GM11168 (cell line): ENCODE results near the gene ARMC5.

Experiments used
- in situ Hi-C: fragments of 300-500 bp; cut with MboI; formaldehyde crosslinking; loops from one replicate; pipeline ENCODE4 v1.12.0; 2022; ENCODE audit warnings: low sequenced_read_pairs; ENCODE audit not compliant: unreplicated experiment

The ARMC5 gene

DNA sequence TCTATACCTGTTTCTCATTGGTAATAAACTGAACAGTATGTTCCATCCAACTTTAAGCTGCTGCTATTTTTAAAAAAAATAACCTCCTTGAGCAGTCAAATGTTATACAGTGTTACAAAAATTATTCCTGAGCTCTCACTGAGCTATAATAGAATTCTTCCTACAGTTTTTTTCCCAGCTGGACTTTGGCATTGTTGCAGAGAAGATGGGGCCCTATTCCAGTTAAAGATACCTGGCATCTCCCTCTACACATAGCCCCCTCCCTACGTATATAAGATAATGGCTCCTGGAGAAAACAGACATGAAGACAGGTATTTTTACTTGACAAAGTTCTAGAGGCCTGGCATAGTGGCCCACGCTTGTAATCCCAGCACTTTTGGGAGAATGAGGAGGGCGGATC, 29.5 kb upstream of the ARMC5 start:
- in situ Hi-C loops = loop anchor here (25.0 kb wide), 1 partner anchor 442 kb away; the partner anchor contains the start of gene HSD3B7

DNA sequence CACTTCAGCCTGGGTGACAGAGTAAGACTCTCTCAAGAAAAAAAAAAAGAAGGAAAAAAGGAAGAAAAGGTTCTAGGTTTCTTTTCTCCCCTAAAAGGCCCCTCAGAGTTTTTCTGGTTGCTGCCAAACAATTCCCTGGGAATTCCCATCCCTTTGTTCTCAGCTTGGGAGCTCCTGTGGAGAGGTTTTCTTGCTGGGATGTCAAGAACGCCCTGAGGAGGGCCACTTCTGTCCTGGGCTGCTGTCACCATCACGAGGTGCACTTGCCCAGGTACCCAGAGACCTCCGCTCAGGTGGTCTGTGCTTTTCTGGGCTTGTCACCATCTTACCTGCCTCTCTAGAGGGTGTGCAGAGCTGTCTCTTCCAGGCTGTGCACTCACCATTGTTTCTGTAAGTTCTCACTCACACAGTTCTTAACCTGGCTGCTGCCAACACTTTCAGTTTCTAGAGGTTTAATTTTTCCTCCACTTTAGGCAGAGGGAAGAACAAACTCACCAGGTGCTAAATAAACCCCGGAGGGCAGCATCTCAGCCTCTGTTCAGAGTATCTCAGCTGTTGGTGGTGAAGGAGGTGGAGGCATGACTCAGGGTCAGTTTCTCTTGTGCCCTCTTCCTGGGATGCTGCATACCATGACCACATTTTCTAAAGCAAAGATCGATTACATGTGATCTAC, 28.8 kb upstream of the ARMC5 start:
- in situ Hi-C loops = loop anchor here (25.0 kb wide), 1 partner anchor 443 kb away; the partner anchor contains the start of gene HSD3B7

DNA sequence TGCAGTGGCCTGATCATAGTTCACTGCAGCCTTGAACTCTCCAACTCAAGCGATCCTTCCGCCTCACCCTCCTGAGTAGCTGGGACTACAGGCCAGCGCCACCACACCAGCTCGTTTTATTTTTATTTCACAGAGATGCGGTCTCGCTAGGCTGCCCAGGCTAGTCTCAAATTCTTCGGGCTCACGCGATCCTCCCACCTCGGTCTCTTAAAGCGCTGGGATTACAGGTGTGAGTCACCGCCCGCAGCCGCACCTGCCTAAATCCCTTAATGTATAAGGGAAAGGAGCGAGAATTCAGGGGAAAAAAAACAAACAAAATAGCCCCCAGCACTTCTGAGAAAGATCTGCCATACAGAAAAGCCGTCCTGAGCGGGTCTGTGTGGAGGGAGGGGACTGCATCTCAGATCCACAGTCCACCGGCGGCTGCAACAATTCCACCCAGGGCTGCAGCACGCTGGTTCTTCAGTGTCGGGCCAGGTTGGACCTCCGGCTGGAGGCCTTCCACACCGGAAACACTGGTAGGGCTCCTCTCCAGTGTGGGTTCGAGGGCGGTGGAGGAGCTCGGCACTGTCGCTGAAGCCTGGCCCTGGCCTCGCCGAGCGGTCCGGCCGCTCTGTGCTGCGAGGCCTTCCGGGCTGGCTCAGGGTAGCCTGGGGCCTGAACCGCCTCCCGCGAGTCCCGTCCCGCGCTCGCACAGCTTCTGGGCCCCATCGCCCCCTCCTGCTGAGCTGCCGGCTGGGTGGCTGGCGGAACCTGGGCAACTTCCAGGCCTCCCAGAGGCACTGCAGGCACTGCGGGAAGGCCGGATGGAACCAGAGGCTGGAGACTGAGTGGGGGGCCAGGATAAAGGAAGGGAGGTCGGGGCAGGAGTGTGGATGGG, 23.7 kb upstream of the ARMC5 start:
- in situ Hi-C loops = loop anchor here (25.0 kb wide), 1 partner anchor 448 kb away; the partner anchor contains the start of gene HSD3B7

DNA sequence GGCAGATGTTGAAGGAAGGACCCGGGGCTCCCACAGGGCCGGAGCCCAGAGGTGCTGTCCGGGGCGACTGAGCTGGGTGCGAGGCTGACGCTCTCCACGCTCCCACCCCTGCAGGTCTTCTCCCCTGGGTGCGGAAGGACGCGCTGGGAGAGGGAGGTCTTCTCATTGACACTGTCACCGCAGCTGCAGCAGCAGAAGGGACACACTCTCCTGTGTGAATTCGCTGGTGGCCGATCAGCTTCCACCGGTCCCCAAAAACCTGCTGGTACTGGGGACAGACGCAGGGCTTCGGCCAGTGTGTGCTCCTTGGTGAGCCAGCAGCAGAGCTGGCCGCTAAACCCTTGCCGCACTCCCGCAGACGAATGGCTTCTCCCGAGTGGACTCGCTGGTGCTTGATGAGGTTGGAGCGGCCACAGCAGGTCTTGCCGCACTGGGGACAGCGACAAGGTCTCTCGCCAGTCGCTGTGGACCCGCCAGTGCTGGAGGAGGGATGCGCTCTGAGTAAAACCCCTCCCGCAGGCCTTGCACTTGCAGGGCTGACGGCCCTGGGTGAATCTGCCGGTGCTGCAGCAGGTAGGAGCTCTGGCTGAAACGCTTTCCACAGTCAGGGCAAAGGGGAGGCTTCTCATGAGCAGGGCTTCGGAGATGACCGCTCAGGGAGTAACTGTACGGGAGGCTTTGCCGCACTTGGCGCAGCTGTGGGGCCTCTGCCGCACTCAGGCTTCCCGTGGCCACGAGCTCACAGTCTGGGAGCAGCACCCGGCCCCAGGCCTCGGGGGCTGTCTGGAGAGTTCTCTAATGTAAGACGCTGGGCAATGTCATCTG, 22.9 kb upstream of the ARMC5 start:
- in situ Hi-C loops = loop anchor here (25.0 kb wide), 1 partner anchor 449 kb away; the partner anchor contains the start of gene HSD3B7

DNA sequence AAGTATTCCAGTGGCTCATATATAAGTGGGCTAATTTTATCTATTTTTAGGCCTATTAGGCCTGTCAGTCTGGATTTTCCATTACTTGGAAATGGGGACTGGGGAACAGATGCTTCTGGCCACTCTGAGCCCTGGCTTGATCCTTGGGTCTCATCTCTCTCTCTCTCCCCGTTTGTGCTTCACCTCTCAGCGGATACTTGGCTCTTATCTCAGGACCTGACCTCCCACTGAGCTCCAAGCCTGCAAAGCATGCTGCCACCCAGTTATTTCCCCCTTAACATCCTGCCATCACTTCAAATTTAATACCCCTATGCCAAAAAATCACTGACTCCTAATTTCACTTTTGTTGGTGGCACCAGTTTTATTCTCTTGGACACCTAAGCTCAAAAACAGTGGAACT, 20.9 kb upstream of the ARMC5 start:
- in situ Hi-C loops = loop anchor here (25.0 kb wide), 1 partner anchor 451 kb away; the partner anchor contains the start of gene HSD3B7

DNA sequence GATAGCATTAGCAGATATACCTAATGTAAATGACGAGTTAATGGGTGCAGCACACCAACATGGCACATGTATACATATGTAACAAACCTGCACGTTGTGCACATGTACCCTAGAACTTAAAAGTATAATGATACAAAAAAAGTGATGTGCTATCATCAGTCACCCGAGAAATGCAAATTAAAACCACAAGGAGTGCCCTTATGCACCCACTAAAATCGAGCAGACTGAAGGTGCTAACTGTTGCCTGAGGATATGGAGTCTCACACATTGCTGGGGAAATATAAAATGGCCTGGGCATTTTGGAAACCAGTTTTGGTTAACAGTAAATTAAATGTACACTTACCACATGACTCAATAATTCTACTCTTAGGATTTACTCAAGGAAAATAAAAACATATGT, 20.3 kb upstream of the ARMC5 start:
- in situ Hi-C loops = loop anchor here (25.0 kb wide), 1 partner anchor 452 kb away; the partner anchor contains the start of gene HSD3B7

DNA sequence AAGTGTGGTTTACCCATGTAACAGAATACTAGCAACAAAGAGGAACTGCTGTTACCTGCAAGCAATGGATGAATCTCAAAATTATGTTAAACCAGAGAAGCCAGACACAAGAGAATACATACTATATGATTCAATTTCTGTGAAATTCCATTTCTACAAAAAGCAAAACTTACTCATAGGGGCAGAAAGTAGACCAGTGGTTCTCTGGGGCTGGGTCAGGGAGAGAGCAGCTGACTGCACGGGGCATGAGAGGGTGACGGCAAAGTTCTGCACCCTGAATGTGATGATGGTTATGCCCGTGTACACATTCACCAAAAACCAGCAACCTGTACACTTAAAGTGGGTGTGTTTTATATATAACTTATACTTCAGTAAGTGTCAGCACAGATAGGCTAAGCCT, 19.8 kb upstream of the ARMC5 start:
- in situ Hi-C loops = loop anchor here (25.0 kb wide), 1 partner anchor 452 kb away; the partner anchor contains the start of gene HSD3B7

DNA sequence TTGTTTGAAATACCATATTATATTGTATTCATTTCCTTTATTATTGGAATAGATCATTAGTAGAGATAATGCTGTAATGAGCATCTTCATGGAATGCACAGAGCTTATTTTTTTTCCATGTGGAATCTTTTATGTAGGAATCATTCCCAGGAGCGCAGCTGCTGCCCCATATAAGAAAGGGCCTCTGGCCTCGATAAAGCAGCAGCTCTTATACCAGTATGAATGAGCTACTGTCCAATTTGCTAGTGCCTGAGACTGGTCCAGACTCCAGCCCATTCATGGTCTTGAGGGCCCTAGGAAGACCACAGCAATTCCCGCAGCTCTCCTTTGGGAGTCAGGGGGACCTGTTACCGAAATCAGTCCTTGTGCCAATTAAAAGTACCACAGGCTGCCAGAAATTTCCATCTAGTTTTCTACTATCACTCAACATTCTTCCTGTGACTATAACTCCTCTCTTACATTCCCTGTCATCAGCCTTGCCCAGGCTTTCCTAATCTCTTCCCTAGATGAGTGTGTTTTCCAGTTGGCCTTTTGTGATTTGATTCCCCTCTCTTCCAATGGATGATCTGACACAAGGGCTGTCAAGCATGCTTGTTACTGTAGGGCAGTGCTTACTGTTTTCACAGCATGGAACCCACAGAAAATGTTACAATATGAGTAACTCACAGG, 18.7 kb upstream of the ARMC5 start:
- in situ Hi-C loops = loop anchor here (10.0 to 25.0 kb wide), 2 partner anchors 236 to 453 kb away; partner anchors contain the start of genes HSD3B7 and PYCARD

DNA sequence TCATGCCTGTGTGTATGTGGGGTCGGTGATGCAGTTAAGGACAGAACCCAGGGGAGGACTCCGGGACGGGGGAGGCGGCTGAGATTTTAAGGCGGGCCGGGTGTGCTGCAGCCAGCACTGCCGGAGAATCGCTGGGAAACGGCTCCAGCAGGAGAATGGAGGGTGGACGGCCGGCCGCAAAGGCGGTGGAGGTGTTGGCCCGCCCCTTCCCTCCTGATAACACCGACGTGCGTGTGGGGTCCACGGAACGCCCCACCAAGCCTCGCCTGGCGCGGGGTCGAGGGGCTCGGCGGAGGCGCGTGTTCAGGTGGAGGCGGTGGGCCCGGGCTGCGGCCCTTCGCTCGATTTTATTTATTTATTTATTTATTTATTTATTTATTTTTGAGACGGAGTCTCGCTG, 17.3 kb upstream of the ARMC5 start:
- in situ Hi-C loops = loop anchor here (10.0 to 25.0 kb wide), 2 partner anchors 237 to 455 kb away; partner anchors contain the start of genes HSD3B7 and PYCARD

DNA sequence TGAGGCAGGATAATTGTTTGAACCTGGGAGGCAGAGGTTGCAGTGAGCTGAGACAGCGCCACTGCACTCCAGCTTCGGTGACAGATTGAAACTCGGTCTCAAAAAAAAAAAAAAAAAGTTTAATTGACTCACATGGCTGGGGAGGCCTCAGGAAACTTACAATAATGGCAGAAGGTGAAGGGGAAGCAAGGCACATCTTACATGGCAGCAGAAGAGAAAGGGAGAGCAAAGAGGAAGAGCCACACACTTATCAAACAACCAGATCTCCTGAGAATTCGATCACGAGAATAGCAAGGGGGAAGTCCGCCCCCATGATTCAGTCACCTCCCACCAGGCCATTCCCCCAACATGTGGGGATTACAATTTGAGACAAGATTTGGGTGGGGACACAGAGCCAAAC, 13.4 kb upstream of the ARMC5 start:
- in situ Hi-C loops = loop anchor here (10.0 to 25.0 kb wide), 2 partner anchors 241 to 459 kb away; partner anchors contain the start of genes HSD3B7 and PYCARD

DNA sequence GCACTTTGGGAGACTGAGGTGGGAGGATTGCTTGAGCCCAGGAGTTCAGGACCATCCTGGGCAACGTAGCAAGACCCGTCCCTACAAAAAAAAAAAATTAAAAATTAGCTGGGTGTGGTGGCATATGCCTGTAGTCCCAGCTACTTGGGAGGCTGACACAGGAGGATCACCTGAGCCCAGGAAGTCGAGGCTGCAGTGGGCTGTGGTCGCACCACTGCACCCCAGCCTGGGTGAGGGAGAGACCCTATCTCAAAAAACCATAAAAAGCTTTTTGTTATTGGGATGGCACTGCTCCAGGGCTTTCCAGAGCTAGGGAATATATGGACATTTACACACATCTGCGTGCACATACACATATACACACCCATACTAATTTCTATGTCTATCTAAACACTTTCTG, 8.1 kb upstream of the ARMC5 start:
- in situ Hi-C loops = no loop called here

DNA sequence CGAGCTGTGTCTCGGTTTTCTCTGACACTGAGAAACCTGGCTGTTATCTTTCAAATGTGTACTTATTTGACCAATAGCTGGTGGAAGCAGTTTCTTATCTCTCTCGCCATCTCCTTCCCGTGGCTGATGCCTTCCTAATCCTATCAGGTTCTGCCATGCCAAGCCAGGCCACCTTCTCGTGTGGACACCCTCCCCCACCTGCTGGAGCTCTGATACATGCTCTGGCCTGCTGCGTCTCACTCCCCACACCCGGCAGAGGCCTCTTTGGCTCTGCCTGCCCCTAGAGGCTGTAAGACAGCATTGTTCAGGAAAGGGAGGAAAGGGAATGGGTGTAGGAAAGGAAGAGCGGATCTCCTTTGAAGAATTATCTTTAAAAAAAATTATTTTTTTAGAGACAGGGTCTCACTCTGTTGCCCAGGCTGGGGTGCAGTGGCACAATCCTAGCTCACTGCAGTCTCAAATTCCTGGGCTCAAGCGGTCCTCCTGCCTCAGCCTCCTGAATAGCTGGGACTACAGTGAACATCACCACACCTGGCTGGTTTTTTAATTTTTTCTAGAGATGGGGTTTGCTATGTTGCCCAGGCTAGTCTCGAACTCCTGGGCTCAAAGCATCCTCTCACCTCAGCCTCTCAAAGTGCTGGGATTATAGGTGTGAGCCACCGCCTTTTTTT, 7.5 kb upstream of the ARMC5 start:
- in situ Hi-C loops = no loop called here

DNA sequence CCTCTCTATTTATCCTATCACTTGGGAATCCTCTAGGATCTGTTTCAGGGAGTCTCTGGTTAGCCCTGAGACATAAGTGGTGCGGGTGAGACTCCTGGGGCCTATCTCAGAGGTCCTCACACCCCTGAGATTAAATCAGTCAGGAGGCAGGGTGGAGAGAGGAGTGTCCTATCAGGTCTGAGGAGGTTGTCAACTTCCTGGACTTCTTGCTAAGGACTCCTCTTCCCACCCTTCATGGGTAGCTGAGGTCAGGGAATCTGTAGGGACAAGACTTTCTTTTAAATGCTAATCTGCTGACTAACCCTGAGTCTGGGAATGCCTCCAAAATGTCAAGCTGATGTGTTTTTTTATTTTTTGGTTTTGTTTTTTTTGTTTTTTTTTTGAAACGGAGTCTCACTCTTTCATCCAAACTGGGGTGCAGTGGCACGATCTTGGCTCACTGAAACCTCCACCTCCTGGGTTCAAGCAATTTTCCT, 6.6 kb upstream of the ARMC5 start:
- in situ Hi-C loops = no loop called here

DNA sequence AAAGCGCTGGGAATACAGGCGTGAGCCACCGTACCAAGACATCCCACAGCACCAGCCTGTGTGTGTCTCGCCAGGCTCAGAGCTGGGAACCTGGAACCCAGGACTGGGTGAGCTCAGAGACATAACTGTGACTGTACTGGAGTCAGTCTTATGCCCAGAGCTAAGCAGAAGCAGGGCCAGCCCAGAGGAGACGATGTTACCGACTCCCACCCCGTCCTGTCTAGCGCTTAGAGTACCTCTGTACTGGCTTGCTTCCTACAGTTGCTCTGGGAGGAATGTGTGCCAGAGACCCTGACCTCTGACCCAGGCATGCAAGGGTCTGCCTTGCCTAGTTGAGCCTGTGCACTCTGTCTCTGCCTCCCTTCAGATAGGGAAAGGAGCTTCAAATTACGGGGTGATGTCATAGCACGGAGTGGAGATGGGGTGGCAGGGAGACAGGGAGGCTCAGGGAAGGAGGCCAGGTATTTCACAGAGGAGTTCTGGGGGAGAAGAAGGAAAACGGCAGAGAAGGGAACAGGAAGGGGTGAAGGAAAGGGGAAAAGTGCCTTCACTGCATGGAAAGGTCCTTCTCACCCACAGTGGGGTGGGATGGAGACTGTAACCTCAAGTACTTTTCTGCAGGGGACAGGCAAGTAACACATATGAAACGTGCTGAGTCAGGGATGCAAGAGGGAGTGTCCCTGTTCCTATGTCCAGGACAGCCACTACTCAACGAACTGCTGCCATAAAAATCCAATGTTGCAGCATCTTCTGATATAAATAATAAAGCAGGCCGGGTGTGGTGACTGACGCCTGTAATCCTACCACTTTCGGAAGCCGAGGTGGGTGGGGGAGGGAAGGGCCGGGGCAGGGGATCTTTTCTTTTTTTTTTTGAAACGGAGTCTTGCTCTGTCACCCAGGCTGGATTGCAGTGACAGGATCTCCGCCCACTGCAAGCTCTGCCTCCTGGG, 5.8 kb upstream of the ARMC5 start:
- in situ Hi-C loops = no loop called here

DNA sequence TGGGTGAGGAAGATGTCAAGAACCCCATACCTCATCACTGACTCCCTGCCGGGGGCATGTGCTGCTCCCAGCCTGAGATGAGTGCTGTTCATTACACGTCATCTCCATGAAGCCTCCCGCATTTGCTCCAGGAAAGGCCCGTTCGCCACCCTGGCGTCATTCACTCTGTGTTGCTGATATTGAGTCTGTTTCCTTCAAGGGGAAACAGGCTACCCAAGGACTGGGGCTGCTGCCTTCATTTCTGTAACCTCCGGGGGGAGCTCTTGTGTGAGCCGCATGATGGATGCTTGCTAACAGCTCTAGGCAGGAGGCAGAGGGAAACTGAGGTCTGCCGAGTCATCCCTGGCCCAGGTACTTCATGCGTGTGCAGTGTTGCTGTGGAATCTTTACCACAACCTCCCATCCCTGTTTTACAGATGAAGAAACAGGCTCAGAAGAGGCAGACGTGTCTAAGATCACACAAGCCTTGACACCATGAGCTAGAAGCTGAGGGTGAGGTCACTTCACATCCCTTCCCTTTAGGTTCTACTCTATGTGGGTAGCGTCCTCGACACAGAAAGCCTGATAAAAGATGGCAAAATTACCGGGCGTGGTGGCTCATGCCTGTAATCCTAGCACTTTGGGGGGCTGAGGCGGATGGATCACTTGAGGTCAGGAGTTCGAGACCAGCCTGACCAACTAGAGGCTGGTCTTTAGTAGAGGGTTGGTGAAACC, 3.5 kb upstream of the ARMC5 start:
- in situ Hi-C loops = no loop called here

DNA sequence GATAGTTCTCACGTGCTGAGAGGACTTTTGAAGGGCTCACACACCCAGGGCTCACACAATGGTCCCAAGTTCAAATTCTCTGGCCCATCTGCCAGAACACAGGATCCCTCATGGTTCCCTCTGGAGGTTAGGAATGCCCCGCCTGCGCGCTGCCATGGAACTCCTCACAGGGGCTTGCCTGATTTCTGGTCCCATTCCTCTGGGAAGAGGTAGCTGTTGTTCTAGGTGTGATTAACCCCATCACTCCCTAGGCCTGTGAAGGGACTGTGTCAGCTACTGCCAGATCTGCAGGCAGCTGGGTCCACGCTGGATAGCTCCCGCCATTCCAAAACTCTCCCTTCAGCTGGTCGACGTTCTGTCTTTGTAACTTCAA, 2.3 kb upstream of the ARMC5 start:
- in situ Hi-C loops = no loop called here
